ENCODE data around the gene FAS.

The FAS gene

GRCh38 chr10:88996927-88997326 is 6.3 kb downstream of the FAS start:
- H3K4me1 ChIP-seq: no peaks in the 10 kb centered on the region
- no peak for TF ChIP-seq CTCF (IDR thresholded peaks at IDR 0.05; ENCODE audit: low read depth, low read length)
- H3K9me3 ChIP-seq: no peaks in the 10 kb centered on the region
- no peaks in the 10 kb centered on the region for H3K27me3 ChIP-seq
- DNase-seq: no peak
- no peaks in the 10 kb centered on the region for H3K36me3 ChIP-seq
- no peak overlapping the region for H3K4me3 ChIP-seq (ENCODE audit: low read depth, low read length)

- TF ChIP-seq CTCF (IDR thresholded peaks at IDR 0.05; ENCODE audit: low read depth, low read length): no peak
- DNase-seq: no peak
- Histone ChIP-seq H3K36me3 (no peaks in the 10 kb centered on the region), H3K4me1 (no peaks in the 10 kb centered on the region), H3K27me3 (no peaks in the 10 kb centered on the region), H3K4me3 (ENCODE audit: low read depth, low read length) (no peak overlapping the region), H3K9me3 (no peaks in the 10 kb centered on the region)
Measured at GRCh38 chr10:88999625-89000024, 9.0 kb downstream of the FAS start.

- TF ChIP-seq CTCF (IDR thresholded peaks at IDR 0.05; ENCODE audit: low read depth, low read length): no peak
Measured at GRCh38 chr10:89001024-89001728, 10.6 kb downstream of the FAS start.

GRCh38 chr10:89001729-89002072 is 11.1 kb downstream of the FAS start:
- H3K36me3 ChIP-seq: no peaks in the 10 kb centered on the region
- H3K9me3 ChIP-seq: no peaks in the 10 kb centered on the region
- H3K27me3 ChIP-seq: no peaks in the 10 kb centered on the region
- no peak for DNase-seq
- TF ChIP-seq CTCF (IDR thresholded peaks at IDR 0.05; ENCODE audit: low read depth, low read length): no peak
- H3K4me1 ChIP-seq: no peaks in the 10 kb centered on the region
- no peak overlapping the region for H3K4me3 ChIP-seq (ENCODE audit: low read depth, low read length)

More at GRCh38 chr10:89001024-89001728, 10.6 kb downstream of the FAS start:
- no peaks in the 10 kb centered on the region for H3K4me1 ChIP-seq
- no peaks in the 10 kb centered on the region for H3K27me3 ChIP-seq
- H3K36me3 ChIP-seq: no peaks in the 10 kb centered on the region
- no peak for DNase-seq
- no peak overlapping the region for H3K4me3 ChIP-seq (ENCODE audit: low read depth, low read length)
- no peaks in the 10 kb centered on the region for H3K9me3 ChIP-seq

- no peaks in the 10 kb centered on the region for H3K36me3 ChIP-seq
- H3K4me3 ChIP-seq (ENCODE audit: low read depth, low read length): no peak overlapping the region
- no peaks in the 10 kb centered on the region for H3K9me3 ChIP-seq
- no peak for TF ChIP-seq CTCF (IDR thresholded peaks at IDR 0.05; ENCODE audit: low read depth, low read length)
- no peak for DNase-seq
- no peaks in the 10 kb centered on the region for H3K4me1 ChIP-seq
- H3K27me3 ChIP-seq: no peaks in the 10 kb centered on the region
Measured at GRCh38 chr10:89002226-89002978, 11.8 kb downstream of the FAS start.

- Histone ChIP-seq H3K27me3 (no peaks in the 10 kb centered on the region), H3K9me3 (no peaks in the 10 kb centered on the region), H3K4me1 (no peaks in the 10 kb centered on the region), H3K4me3 (ENCODE audit: low read depth, low read length) (no peak overlapping the region), H3K36me3 (no peaks in the 10 kb centered on the region)
- TF ChIP-seq CTCF (IDR thresholded peaks at IDR 0.05; ENCODE audit: low read depth, low read length): no peak
- DNase-seq: no peak
Measured at GRCh38 chr10:89003344-89003743, 12.7 kb downstream of the FAS start.
